Fibroblast of skin of abdomen (primary cell): Measurements from ENCODE around the gene TLE4.

Experiments
- DNase-seq: peaks from one replicate; pipeline ENCODE4 v3.0.0-alpha.2; 2013

Gene TLE4

GRCh38 chr9:79693750-79694149 is 122.0 kb downstream of the TLE4 start:
- DNase-seq = no peak

- DNase-seq = no peak
Measured at GRCh38 chr9:79694208-79694607, 122.4 kb downstream of the TLE4 start.

GRCh38 chr9:79694676-79695400 is 123.1 kb downstream of the TLE4 start:
- peak; percentile 96 for DNase-seq

- DNase-seq = no peak
Measured at GRCh38 chr9:79695531-79696175, 123.9 kb downstream of the TLE4 start.

GRCh38 chr9:79698967-79699366 is 127.2 kb downstream of the TLE4 start:
- no peak for DNase-seq

GRCh38 chr9:79699479-79699878 is 127.7 kb downstream of the TLE4 start:
- DNase-seq = no peak

GRCh38 chr9:79700607-79701360 is 129.0 kb downstream of the TLE4 start:
- no peak for DNase-seq

GRCh38 chr9:79701651-79702050 is 129.9 kb downstream of the TLE4 start:
- DNase-seq = no peak

- no peak for DNase-seq
Measured at GRCh38 chr9:79705704-79706103, 133.9 kb downstream of the TLE4 start.

GRCh38 chr9:79706512-79706911 is 134.7 kb downstream of the TLE4 start:
- no peak for DNase-seq

- DNase-seq = no peak
Measured at GRCh38 chr9:79707589-79707988, 135.8 kb downstream of the TLE4 start.

- no peak for DNase-seq
Measured at GRCh38 chr9:79708541-79708940, 136.8 kb downstream of the TLE4 start.

GRCh38 chr9:79709743-79710674 is 138.2 kb downstream of the TLE4 start:
- no peak for DNase-seq

- DNase-seq = no peak
Measured at GRCh38 chr9:79711874-79712273, 140.1 kb downstream of the TLE4 start.

GRCh38 chr9:79719021-79719420 is 147.3 kb downstream of the TLE4 start:
- peak; percentile 29 for DNase-seq

GRCh38 chr9:79719989-79720388 is 148.2 kb downstream of the TLE4 start:
- no peak for DNase-seq

- DNase-seq = no peak
Measured at GRCh38 chr9:79731171-79731890, 159.6 kb downstream of the TLE4 start.

- no peak for DNase-seq
Measured at GRCh38 chr9:79735023-79735779, 163.4 kb downstream of the TLE4 start.

- no peak for DNase-seq
Measured at GRCh38 chr9:79736051-79736450, 164.3 kb downstream of the TLE4 start.

GRCh38 chr9:79741381-79741780 is 169.6 kb downstream of the TLE4 start:
- no peak for DNase-seq

GRCh38 chr9:79742110-79742721 is 170.5 kb downstream of the TLE4 start:
- no peak for DNase-seq
